Activated naive CD8-positive, alpha-beta T cell (primary cell): ENCODE data around the gene UBALD2.

Source experiments
- H3K27ac Mint-ChIP-seq: one replicate; pipeline ENCODE4 v1.8.0; 2021; ENCODE audit warnings: mixed read lengths
- H3K27me3 Mint-ChIP-seq: one replicate; pipeline ENCODE4 v1.8.0; 2021; ENCODE audit warnings: mixed read lengths
- H3K36me3 Mint-ChIP-seq: one replicate; pipeline ENCODE4 v1.8.0; 2021; ENCODE audit warnings: mixed read lengths
- H3K4me1 Mint-ChIP-seq: one replicate; pipeline ENCODE4 v1.8.0; 2021; ENCODE audit warnings: low read depth, mixed read lengths
- H3K4me3 Mint-ChIP-seq: one replicate; pipeline ENCODE4 v1.8.0; 2021; ENCODE audit warnings: mild to moderate bottlenecking, mixed read lengths
- H3K9me3 Mint-ChIP-seq: one replicate; pipeline ENCODE4 v1.8.0; 2021; ENCODE audit warnings: low read depth, mixed read lengths

Gene UBALD2

DNA sequence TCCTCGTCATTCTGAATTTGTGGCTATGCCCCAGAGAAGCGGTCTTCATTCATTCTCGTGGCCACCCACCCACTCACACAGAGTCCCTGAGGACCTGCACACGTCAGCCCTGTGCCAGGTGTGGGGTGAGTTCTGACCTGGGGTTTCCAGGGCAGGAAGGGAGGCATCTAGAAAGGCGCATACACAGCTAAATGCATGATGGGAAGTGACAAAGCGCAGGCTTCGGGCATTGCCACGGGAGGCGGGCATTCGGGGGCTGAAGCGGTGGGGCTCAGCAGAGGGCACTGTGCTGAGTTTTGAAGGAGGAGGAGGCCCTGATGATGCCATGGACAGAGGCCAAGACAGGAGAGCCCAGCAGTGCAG lies 10.9 kb downstream of the UBALD2 start:
- Mint-ChIP-seq H3K27ac (no peak overlapping the region), H3K9me3 (no peaks in the 10 kb centered on the region), H3K4me3 (no peak overlapping the region), H3K4me1 (peaks cover 48% of the 10 kb centered on the region), H3K36me3 (no peaks in the 10 kb centered on the region), H3K27me3 (no peaks in the 10 kb centered on the region)

- no peaks in the 10 kb centered on the region for H3K9me3 Mint-ChIP-seq
- H3K36me3 Mint-ChIP-seq = no peaks in the 10 kb centered on the region
- no peaks in the 10 kb centered on the region for H3K27me3 Mint-ChIP-seq
- H3K4me3 Mint-ChIP-seq = no peak overlapping the region
- peaks cover 43% of the 10 kb centered on the region for H3K4me1 Mint-ChIP-seq
- peak overlapping the region; percentile 58 for H3K27ac Mint-ChIP-seq
These were observed 11.5 kb downstream of the UBALD2 start for GRCh38 chr17:76276461-76277299.

GRCh38 chr17:76277300-76278267 lies 12.4 kb downstream of the UBALD2 start:
- Mint-ChIP-seq H3K27ac (peak overlapping the region; percentile 50), H3K27me3 (no peaks in the 10 kb centered on the region), H3K4me1 (peaks cover 43% of the 10 kb centered on the region), H3K9me3 (no peaks in the 10 kb centered on the region), H3K4me3 (no peak overlapping the region), H3K36me3 (no peaks in the 10 kb centered on the region)

- Mint-ChIP-seq H3K27ac (no peak overlapping the region), H3K9me3 (no peaks in the 10 kb centered on the region), H3K36me3 (no peaks in the 10 kb centered on the region), H3K4me1 (peaks cover 39% of the 10 kb centered on the region), H3K4me3 (no peak overlapping the region), H3K27me3 (no peaks in the 10 kb centered on the region)
These were observed 13.2 kb downstream of the UBALD2 start for GRCh38 chr17:76278268-76278908.

GRCh38 chr17:76278952-76279741 lies 14.0 kb downstream of the UBALD2 start:
- Mint-ChIP-seq H3K4me3 (no peak overlapping the region), H3K4me1 (peaks cover 32% of the 10 kb centered on the region), H3K9me3 (no peaks in the 10 kb centered on the region), H3K27me3 (no peaks in the 10 kb centered on the region), H3K27ac (no peak overlapping the region), H3K36me3 (no peaks in the 10 kb centered on the region)

DNA sequence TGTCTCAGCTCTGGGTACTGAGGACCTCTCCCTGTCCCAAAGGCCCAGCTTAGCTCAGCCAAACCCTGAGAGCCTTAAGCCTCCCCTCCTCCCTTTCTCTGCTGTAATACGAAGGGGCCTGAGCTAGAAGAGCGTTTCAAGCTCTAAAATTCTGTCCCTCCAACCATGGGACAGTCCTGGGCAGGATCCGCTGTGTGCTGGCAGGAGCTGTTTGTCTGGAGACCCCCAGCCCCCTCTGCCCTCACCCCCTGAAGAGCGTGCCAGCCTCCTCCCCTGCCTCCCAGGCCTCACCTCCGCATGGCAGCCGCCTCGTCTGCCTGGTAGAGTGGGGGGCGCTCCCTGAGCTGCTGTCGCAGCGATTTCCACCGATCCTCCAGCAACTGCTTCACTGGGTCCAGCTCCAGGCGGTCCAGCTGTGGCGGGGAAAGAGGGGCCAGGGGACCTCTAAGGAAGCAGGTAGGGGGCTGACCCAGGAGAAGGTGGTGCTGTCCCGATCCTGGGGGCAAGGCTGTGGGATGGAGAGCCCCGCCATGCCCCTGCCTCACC lies 14.7 kb downstream of the UBALD2 start:
- H3K4me3 Mint-ChIP-seq = no peak overlapping the region
- H3K27me3 Mint-ChIP-seq = no peaks in the 10 kb centered on the region
- H3K9me3 Mint-ChIP-seq = no peaks in the 10 kb centered on the region
- H3K27ac Mint-ChIP-seq = no peak overlapping the region
- H3K4me1 Mint-ChIP-seq = peaks cover 26% of the 10 kb centered on the region
- no peaks in the 10 kb centered on the region for H3K36me3 Mint-ChIP-seq

DNA sequence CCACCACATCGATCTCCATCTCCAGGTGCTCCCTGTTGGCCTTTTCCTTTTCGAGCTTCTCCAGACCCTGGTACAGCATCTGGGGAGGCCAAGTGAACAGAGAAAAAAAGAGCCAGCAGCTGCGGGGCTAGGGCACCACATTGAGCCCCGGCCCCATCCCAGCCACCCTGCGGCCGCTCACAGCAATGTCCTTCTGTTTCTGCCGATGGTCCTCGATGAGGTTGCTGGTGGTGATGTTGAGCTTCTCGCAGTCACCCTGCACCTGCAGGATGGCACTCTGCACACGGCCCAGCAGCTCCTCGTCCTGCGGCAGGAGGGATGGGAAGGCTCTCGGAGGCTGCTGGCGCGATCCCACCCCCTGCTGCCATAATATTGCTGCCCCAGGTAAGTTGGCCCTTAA lies 15.5 kb downstream of the UBALD2 start:
- Mint-ChIP-seq H3K4me3 (no peak overlapping the region), H3K27ac (no peak overlapping the region), H3K9me3 (no peaks in the 10 kb centered on the region), H3K36me3 (no peaks in the 10 kb centered on the region), H3K4me1 (peaks cover 19% of the 10 kb centered on the region), H3K27me3 (no peaks in the 10 kb centered on the region)

- H3K9me3 Mint-ChIP-seq = no peaks in the 10 kb centered on the region
- no peak overlapping the region for H3K4me3 Mint-ChIP-seq
- no peaks in the 10 kb centered on the region for H3K27me3 Mint-ChIP-seq
- no peaks in the 10 kb centered on the region for H3K36me3 Mint-ChIP-seq
- H3K27ac Mint-ChIP-seq = no peak overlapping the region
- peaks cover 11% of the 10 kb centered on the region for H3K4me1 Mint-ChIP-seq
These were observed 16.6 kb downstream of the UBALD2 start for GRCh38 chr17:76281573-76282371.

- no peak overlapping the region for H3K4me3 Mint-ChIP-seq
These were observed 27.4 kb downstream of the UBALD2 start for GRCh38 chr17:76292567-76292966.

DNA sequence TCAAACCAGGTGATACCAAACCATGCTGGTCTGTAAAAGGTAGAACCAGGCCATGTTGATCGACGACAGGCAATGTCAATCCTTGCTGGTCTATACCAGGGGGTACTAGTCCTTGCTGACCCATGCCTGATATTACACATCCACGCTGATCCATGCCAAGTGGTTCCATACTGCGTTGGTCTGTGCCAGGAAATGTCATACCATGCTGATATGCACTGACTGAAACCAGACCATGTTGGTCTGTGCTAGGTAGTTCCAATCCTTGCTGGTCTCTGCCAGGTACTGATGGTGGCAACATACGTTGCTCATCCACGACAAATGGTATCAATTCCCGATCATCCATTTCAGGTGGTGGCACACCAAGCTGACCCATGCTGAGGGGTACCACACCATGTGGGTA lies 28.0 kb downstream of the UBALD2 start:
- no peaks in the 10 kb centered on the region for H3K9me3 Mint-ChIP-seq
- H3K27ac Mint-ChIP-seq = no peak overlapping the region
- H3K36me3 Mint-ChIP-seq = no peaks in the 10 kb centered on the region
- no peak overlapping the region for H3K4me3 Mint-ChIP-seq
- no peaks in the 10 kb centered on the region for H3K27me3 Mint-ChIP-seq
- H3K4me1 Mint-ChIP-seq = no peaks in the 10 kb centered on the region

More at GRCh38 chr17:76292567-76292966, 27.4 kb downstream of the UBALD2 start:
- Mint-ChIP-seq H3K27ac (no peak overlapping the region), H3K27me3 (no peaks in the 10 kb centered on the region), H3K36me3 (no peaks in the 10 kb centered on the region), H3K9me3 (no peaks in the 10 kb centered on the region), H3K4me1 (no peaks in the 10 kb centered on the region)

- H3K27me3 Mint-ChIP-seq = no peaks in the 10 kb centered on the region
- H3K4me3 Mint-ChIP-seq = no peak overlapping the region
- no peaks in the 10 kb centered on the region for H3K36me3 Mint-ChIP-seq
- no peaks in the 10 kb centered on the region for H3K9me3 Mint-ChIP-seq
- H3K4me1 Mint-ChIP-seq = peaks cover 3% of the 10 kb centered on the region
- H3K27ac Mint-ChIP-seq = no peak overlapping the region
These were observed 31.0 kb downstream of the UBALD2 start for GRCh38 chr17:76296186-76296585.

DNA sequence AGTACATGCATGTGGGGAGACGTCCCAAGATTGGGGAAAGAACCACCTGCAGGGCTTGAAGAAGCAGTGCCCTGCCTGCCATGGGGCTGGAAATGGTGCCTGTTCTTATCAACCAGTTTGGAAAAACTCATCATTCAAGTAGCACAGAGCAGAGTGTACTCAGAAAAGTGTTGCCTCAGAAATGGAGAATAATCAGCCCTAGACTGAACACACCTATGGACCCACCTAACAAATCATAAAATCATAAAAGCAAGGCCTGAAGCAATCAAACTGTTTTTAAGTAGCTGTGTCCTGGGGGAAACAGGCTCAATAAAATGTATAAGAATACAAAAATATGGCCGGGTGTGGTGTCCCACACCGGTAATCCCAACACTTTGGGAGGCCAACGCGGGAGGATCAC lies 31.7 kb downstream of the UBALD2 start:
- no peaks in the 10 kb centered on the region for H3K27me3 Mint-ChIP-seq
- peaks cover 3% of the 10 kb centered on the region for H3K4me1 Mint-ChIP-seq
- H3K4me3 Mint-ChIP-seq = no peak overlapping the region
- H3K9me3 Mint-ChIP-seq = no peaks in the 10 kb centered on the region
- no peak overlapping the region for H3K27ac Mint-ChIP-seq
- H3K36me3 Mint-ChIP-seq = no peaks in the 10 kb centered on the region

- Mint-ChIP-seq H3K36me3 (no peaks in the 10 kb centered on the region), H3K27me3 (no peaks in the 10 kb centered on the region), H3K9me3 (no peaks in the 10 kb centered on the region), H3K4me1 (peaks cover 3% of the 10 kb centered on the region), H3K27ac (no peak overlapping the region), H3K4me3 (no peak overlapping the region)
These were observed 32.3 kb downstream of the UBALD2 start for GRCh38 chr17:76297436-76297835.
